NCI-H510A treated with DMSO at 0.1 percent for 48 hours (cell line): ENCODE measurements around the gene ALKBH7.

Experiments
- DNase-seq: peaks from one replicate; lab custom pipeline; 2025; lab: John Stamatoyannopoulos, UW

ALKBH7 gene

DNA sequence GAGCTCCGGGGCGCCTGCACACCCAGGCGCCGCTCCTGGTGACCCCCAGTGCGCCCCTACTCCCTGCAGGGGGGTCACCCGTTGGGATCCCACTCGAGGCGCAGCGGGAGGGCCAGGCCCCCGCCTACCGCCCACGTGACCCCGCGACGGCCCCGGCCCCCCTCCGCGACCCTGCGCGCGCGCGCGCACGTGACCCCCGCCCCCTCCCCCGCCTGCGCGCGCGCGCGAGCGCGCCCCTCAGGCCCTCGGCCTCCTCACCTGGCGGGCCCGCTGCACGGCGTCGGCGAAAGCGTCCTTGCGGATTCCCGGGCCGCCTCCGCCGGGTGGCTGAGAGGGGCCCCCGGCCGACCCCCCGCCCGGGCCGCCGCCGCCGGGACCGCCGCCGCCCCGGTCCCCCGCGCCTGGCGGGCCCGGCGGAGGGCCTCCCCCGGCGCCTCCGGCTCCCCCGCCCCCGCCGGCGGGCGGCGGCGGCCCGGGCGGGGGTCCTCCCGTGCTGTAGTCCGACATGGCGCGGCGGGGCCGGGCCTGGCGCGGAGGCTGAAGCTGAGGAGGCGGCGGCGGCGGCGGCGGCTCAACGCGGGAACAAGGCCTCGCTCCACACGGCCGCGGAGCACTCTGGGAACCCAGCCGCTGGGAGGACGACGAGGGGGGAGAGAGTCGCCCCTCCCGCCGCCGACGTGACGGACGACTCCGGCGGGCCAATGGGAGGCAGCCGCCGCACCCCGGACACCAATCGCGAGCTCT, 51.8 kb downstream of the ALKBH7 start, which contains the start of gene KHSRP:
KHSRP (minus strand) TSS at position 617 of the 744 bp plus-strand sequence; CDS start at position 507, 110 bp downstream.
- DNase-seq = no peak
